GM23338 (cell line): ENCODE measurements around the gene SPI1. TPM values are rescaled to one million over a fixed set of nuclear protein-coding genes. Genes with fewer than 3 reads are reported as not detected.

ENCODE experiments used
- ATAC-seq: fragments of 200-7000 bp; cut with Tn5 transposase; 3 replicates; pipeline ENCODE4 v1.9.1; 2020
- DNase-seq: peaks from one replicate; pipeline ENCODE4 v3.0.0-alpha.2; 2015; ENCODE audit warnings: low spot score
- H2AFZ ChIP-seq: fragments of 200-600 bp; sonication (generic); 2 replicates; pipeline ENCODE4 v1.8.0; 2016; ENCODE audit warnings: antibody characterized with exemption, mild to moderate bottlenecking, moderate library complexity
- H3F3A ChIP-seq: fragments of 200-600 bp; sonication (generic); replicated peaks from 2 replicates; pipeline ENCODE4 v1.8.0; 2017; ENCODE audit warnings: antibody characterized with exemption, mixed run types, low read depth
- H3K27ac ChIP-seq: fragments of 200-600 bp; sonication (generic); 2 replicates; pipeline ENCODE4 v1.6.1; 2016; ENCODE audit warnings: low read depth
- H3K27me3 ChIP-seq: fragments of 200-600 bp; sonication (generic); 2 replicates; pipeline ENCODE4 v1.8.0; 2016; ENCODE audit warnings: mild to moderate bottlenecking, mixed run types, moderate library complexity; ENCODE audit not compliant: insufficient read depth
- H3K36me3 ChIP-seq: fragments of 200-600 bp; sonication (generic); 2 replicates; pipeline ENCODE4 v1.8.0; 2016; ENCODE audit warnings: mild to moderate bottlenecking; ENCODE audit not compliant: insufficient read depth
- H3K4me1 ChIP-seq: fragments of 200-600 bp; sonication (generic); 2 replicates; pipeline ENCODE4 v1.8.0; 2016; ENCODE audit warnings: mild to moderate bottlenecking, moderate library complexity; ENCODE audit not compliant: insufficient read depth
- H3K4me2 ChIP-seq: fragments of 200-600 bp; sonication (generic); 2 replicates; pipeline ENCODE4 v1.7.1; 2017; ENCODE audit warnings: mixed run types
- H3K4me3 ChIP-seq: fragments of 200-600 bp; sonication (generic); 2 replicates; pipeline ENCODE4 v1.6.1; 2016; ENCODE audit warnings: mixed run types
- H3K79me2 ChIP-seq: fragments of 200-600 bp; sonication (generic); replicated peaks from 2 replicates; pipeline ENCODE4 v1.8.0; 2017; ENCODE audit warnings: mild to moderate bottlenecking; ENCODE audit not compliant: insufficient read depth
- H3K9me2 ChIP-seq: fragments of 200-600 bp; sonication (generic); 2 replicates; pipeline ENCODE4 v1.8.0; 2017; ENCODE audit not compliant: insufficient read depth
- H4K20me1 ChIP-seq: fragments of 200-600 bp; sonication (generic); replicated peaks from 2 replicates; pipeline ENCODE4 v1.8.0; 2017; ENCODE audit warnings: mild to moderate bottlenecking; ENCODE audit not compliant: insufficient read depth
- H3K27ac Mint-ChIP-seq: 2 replicates; pipeline ENCODE4 v1.8.0; 2020; ENCODE audit warnings: inconsistent platforms, mild to moderate bottlenecking, moderate library complexity, mixed read lengths
- H3K27me3 Mint-ChIP-seq: 3 replicates; pipeline ENCODE4 v1.8.0; 2022; ENCODE audit warnings: low read depth, mild to moderate bottlenecking, moderate library complexity, mixed read lengths, inconsistent platforms; ENCODE audit not compliant: insufficient read depth, poor library complexity
- H3K36me3 Mint-ChIP-seq: 3 replicates; pipeline ENCODE4 v1.8.0; 2021; ENCODE audit warnings: low read depth, mild to moderate bottlenecking, inconsistent platforms, moderate library complexity, mixed read lengths
- H3K4me1 Mint-ChIP-seq: 3 replicates; pipeline ENCODE4 v1.8.0; 2020; ENCODE audit warnings: mild to moderate bottlenecking, inconsistent platforms, mixed read lengths
- H3K4me3 Mint-ChIP-seq: 3 replicates; pipeline ENCODE4 v1.8.0; 2021; ENCODE audit warnings: moderate library complexity, mild to moderate bottlenecking, inconsistent platforms, mixed read lengths
- H3K9me3 Mint-ChIP-seq: 3 replicates; pipeline ENCODE4 v1.8.0; 2020; ENCODE audit warnings: moderate library complexity, mild to moderate bottlenecking, inconsistent platforms, mixed read lengths
- CREB1 ChIP-seq: fragments of 250-450 bp; sonication (Bioruptor Pico); IDR thresholded peaks from 2 replicates; pipeline ENCODE4 v1.5.0; 2020; ENCODE audit warnings: low read depth, mild to moderate bottlenecking, moderate library complexity
- EZH2 ChIP-seq: fragments of 200-600 bp; sonication (generic); IDR thresholded peaks from one replicate; pipeline ENCODE4 v1.8.0; 2017; ENCODE audit warnings: antibody characterized with exemption, mild to moderate bottlenecking, low read depth; ENCODE audit not compliant: unreplicated experiment
- EZH2phosphoT487 ChIP-seq: fragments of 200-600 bp; sonication (generic); IDR thresholded peaks from one replicate; pipeline ENCODE4 v1.8.1; 2018; ENCODE audit warnings: antibody characterized with exemption; ENCODE audit not compliant: unreplicated experiment
- JUNB ChIP-seq: IDR thresholded peaks from one replicate; pipeline ENCODE4 v1.6.1; 2016; ENCODE audit warnings: antibody characterized with exemption; ENCODE audit not compliant: unreplicated experiment
- NANOG ChIP-seq: IDR thresholded peaks from 2 replicates; pipeline ENCODE4 v1.6.1; 2016; ENCODE audit warnings: antibody characterized with exemption, borderline replicate concordance
- POLR2AphosphoS5 ChIP-seq: IDR thresholded peaks from 2 replicates; pipeline ENCODE4 v1.6.1; 2016; ENCODE audit warnings: antibody characterized with exemption, low read depth
- STAT1 ChIP-seq: IDR thresholded peaks from one replicate; pipeline ENCODE4 v1.6.1; 2016; ENCODE audit warnings: antibody characterized with exemption; ENCODE audit not compliant: unreplicated experiment
- ZNF114 ChIP-seq: fragments of 250-450 bp; sonication (Bioruptor Pico); IDR thresholded peaks from 2 replicates; pipeline ENCODE4 v1.5.0; 2020; ENCODE audit warnings: mild to moderate bottlenecking, moderate library complexity
- ZNF331 ChIP-seq: fragments of 250-450 bp; sonication (Bioruptor Pico); IDR thresholded peaks from 2 replicates; pipeline ENCODE4 v1.5.0; 2020; ENCODE audit warnings: low read depth, mild to moderate bottlenecking, moderate library complexity
- polyA plus RNA-seq: library from polyadenylated mRNA; unstranded; fragments of >200 nt; fragmentation: Nextera tagmentation; extraction: Ambion mirVana; gene quantifications from 2 replicates; pipeline ENCODE4 v1.2.1, GENCODE V29; 2016
- total RNA-seq: library from RNA; depleted of rRNA; stranded (reverse); fragments of >200 nt; shearing (Covaris generic); gene quantifications from 2 replicates; pipeline ENCODE4 v1.2.3, GENCODE V29; 2014
- TF ChIP-seq, protein P1 (sequence below): fragments of 250-450 bp; sonication (Bioruptor Pico); IDR thresholded peaks from 2 replicates; pipeline ENCODE4 v1.5.0; 2020; ENCODE audit warnings: mild to moderate bottlenecking, moderate library complexity
- TF ChIP-seq, protein P2 (sequence below): IDR thresholded peaks from one replicate; pipeline ENCODE4 v1.6.1; 2018; ENCODE audit warnings: antibody characterized with exemption; ENCODE audit not compliant: unreplicated experiment
- TF ChIP-seq, protein P3 (sequence below), 2 experiments: fragments of 200-600 bp in 1 of 2; sonication (generic) in 1 of 2; conservative IDR thresholded peaks; 2 replicates each; pipeline versions ENCODE4 v1.5.1 to v1.6.1; 2016 to 2017; ENCODE audit warnings: antibody characterized with exemption in 2 of 2, low read depth in 2 of 2, mild to moderate bottlenecking in 2 of 2, moderate library complexity in 1 of 2

SPI1 gene
- total and polyA plus RNA-seq, 2 experiments from 2014 or later: 0.23 TPM; not detected in 1

DNA sequence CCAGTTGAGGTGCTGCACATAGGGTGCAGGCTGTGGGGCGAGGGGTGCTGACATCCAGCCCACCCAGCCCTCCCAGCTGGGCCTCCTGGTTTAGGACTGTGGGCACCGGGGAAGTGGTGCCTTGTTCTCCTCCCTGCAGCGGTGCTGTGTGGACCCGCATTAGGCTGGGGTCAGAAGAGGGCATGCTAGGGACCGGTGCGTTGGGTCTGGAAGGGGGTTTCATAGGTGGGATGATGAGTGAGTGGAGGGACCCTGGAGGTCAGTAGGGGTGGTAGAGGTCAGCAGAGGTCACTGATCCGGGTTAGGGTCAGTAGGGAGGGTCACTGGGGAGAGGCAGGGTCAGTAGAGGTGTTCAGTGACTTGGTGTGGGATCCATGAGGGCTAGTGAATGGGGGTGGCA lies 19.2 kb downstream of the SPI1 start:
- no peaks in the 10 kb centered on the region for H3K36me3 ChIP-seq
- no peak for TF ChIP-seq EZH2
- no peak overlapping the region for H3K27ac ChIP-seq
- H3K36me3 Mint-ChIP-seq: no peaks in the 10 kb centered on the region; the same call in 2 of the 3 replicates
- H3F3A ChIP-seq: peaks cover 20% of the 10 kb centered on the region
- H3K9me2 ChIP-seq: no peaks in the 10 kb centered on the region
- no peaks in the 10 kb centered on the region for H3K27me3 ChIP-seq
- H3K4me1 ChIP-seq: peaks cover 5% of the 10 kb centered on the region; the same call in 1 of the 2 replicates
- peaks cover 4% of the 10 kb centered on the region; the same call in 1 of the 3 replicates for H3K4me1 Mint-ChIP-seq
- no peak overlapping the region for H3K4me2 ChIP-seq
- H2AFZ ChIP-seq: no peak overlapping the region
- H3K4me3 Mint-ChIP-seq: no peak overlapping the region
- H4K20me1 ChIP-seq: no peaks in the 10 kb centered on the region
- no peak for DNase-seq
- H3K9me3 Mint-ChIP-seq: no peaks in the 10 kb centered on the region
- no peaks in the 10 kb centered on the region for H3K79me2 ChIP-seq
- peaks cover 9% of the 10 kb centered on the region for H3K27me3 Mint-ChIP-seq
- no peak overlapping the region for H3K4me3 ChIP-seq
- H3K27ac Mint-ChIP-seq: no peak overlapping the region
- no peak for ATAC-seq

DNA sequence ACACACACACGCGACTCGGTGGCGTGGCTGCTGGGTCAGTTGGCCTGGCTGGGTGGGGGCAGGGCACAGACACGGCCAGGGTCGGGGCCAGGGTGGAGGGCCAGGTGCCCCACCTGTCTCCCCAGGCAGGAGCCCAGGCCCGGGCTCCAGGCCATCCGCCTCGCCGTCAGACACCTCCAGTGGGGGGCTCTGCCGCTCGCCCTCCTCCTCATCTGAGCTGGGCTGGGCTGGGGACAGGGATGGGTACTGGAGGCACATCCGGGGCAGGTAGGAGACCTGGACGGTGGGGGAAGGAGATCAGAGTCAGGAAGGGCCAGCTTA lies 19.7 kb downstream of the SPI1 start:
- no peaks in the 10 kb centered on the region; the same call in 2 of the 3 replicates for H3K36me3 Mint-ChIP-seq
- no peak overlapping the region for H3K27ac ChIP-seq
- no peaks in the 10 kb centered on the region for H3K36me3 ChIP-seq
- H2AFZ ChIP-seq: no peak overlapping the region
- H4K20me1 ChIP-seq: no peaks in the 10 kb centered on the region
- no peaks in the 10 kb centered on the region for H3K79me2 ChIP-seq
- no peak overlapping the region for H3K4me3 Mint-ChIP-seq
- H3K27ac Mint-ChIP-seq: no peak overlapping the region
- peaks cover 20% of the 10 kb centered on the region for H3F3A ChIP-seq
- no peaks in the 10 kb centered on the region for H3K9me3 Mint-ChIP-seq
- no peak for ATAC-seq
- peaks cover 9% of the 10 kb centered on the region for H3K27me3 Mint-ChIP-seq
- H3K27me3 ChIP-seq: no peaks in the 10 kb centered on the region
- peaks cover 7% of the 10 kb centered on the region; the same call in 1 of the 2 replicates for H3K4me1 ChIP-seq
- no peak overlapping the region for H3K4me2 ChIP-seq
- DNase-seq: no peak
- no peaks in the 10 kb centered on the region for H3K9me2 ChIP-seq
- no peak overlapping the region for H3K4me3 ChIP-seq
- H3K4me1 Mint-ChIP-seq: peaks cover 4% of the 10 kb centered on the region; the same call in 1 of the 3 replicates
- TF ChIP-seq ZNF331 (CRISPR knock-in tag): no peak
- TF ChIP-seq, protein P1, sequence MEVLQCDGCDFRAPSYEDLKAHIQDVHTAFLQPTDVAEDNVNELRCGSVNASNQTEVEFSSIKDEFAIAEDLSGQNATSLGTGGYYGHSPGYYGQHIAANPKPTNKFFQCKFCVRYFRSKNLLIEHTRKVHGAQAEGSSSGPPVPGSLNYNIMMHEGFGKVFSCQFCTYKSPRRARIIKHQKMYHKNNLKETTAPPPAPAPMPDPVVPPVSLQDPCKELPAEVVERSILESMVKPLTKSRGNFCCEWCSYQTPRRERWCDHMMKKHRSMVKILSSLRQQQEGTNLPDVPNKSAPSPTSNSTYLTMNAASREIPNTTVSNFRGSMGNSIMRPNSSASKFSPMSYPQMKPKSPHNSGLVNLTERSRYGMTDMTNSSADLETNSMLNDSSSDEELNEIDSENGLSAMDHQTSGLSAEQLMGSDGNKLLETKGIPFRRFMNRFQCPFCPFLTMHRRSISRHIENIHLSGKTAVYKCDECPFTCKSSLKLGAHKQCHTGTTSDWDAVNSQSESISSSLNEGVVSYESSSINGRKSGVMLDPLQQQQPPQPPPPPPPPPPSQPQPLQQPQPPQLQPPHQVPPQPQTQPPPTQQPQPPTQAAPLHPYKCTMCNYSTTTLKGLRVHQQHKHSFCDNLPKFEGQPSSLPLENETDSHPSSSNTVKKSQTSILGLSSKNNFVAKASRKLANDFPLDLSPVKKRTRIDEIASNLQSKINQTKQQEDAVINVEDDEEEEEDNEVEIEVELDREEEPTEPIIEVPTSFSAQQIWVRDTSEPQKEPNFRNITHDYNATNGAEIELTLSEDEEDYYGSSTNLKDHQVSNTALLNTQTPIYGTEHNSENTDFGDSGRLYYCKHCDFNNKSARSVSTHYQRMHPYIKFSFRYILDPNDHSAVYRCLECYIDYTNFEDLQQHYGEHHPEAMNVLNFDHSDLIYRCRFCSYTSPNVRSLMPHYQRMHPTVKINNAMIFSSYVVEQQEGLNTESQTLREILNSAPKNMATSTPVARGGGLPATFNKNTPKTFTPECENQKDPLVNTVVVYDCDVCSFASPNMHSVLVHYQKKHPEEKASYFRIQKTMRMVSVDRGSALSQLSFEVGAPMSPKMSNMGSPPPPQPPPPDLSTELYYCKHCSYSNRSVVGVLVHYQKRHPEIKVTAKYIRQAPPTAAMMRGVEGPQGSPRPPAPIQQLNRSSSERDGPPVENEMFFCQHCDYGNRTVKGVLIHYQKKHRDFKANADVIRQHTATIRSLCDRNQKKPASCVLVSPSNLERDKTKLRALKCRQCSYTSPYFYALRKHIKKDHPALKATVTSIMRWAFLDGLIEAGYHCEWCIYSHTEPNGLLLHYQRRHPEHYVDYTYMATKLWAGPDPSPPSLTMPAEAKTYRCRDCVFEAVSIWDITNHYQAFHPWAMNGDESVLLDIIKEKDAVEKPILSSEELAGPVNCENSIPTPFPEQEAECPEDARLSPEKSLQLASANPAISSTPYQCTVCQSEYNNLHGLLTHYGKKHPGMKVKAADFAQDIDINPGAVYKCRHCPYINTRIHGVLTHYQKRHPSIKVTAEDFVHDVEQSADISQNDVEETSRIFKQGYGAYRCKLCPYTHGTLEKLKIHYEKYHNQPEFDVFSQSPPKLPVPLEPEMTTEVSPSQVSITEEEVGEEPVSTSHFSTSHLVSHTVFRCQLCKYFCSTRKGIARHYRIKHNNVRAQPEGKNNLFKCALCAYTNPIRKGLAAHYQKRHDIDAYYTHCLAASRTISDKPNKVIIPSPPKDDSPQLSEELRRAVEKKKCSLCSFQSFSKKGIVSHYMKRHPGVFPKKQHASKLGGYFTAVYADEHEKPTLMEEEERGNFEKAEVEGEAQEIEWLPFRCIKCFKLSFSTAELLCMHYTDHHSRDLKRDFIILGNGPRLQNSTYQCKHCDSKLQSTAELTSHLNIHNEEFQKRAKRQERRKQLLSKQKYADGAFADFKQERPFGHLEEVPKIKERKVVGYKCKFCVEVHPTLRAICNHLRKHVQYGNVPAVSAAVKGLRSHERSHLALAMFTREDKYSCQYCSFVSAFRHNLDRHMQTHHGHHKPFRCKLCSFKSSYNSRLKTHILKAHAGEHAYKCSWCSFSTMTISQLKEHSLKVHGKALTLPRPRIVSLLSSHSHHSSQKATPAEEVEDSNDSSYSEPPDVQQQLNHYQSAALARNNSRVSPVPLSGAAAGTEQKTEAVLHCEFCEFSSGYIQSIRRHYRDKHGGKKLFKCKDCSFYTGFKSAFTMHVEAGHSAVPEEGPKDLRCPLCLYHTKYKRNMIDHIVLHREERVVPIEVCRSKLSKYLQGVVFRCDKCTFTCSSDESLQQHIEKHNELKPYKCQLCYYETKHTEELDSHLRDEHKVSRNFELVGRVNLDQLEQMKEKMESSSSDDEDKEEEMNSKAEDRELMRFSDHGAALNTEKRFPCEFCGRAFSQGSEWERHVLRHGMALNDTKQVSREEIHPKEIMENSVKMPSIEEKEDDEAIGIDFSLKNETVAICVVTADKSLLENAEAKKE (CRISPR knock-in tag): no peak
- no peak for TF ChIP-seq EZH2phosphoT487
- TF ChIP-seq JUNB: no peak
- no peak for TF ChIP-seq STAT1
- TF ChIP-seq ZNF114 (CRISPR knock-in tag): no peak
- TF ChIP-seq, protein P2, sequence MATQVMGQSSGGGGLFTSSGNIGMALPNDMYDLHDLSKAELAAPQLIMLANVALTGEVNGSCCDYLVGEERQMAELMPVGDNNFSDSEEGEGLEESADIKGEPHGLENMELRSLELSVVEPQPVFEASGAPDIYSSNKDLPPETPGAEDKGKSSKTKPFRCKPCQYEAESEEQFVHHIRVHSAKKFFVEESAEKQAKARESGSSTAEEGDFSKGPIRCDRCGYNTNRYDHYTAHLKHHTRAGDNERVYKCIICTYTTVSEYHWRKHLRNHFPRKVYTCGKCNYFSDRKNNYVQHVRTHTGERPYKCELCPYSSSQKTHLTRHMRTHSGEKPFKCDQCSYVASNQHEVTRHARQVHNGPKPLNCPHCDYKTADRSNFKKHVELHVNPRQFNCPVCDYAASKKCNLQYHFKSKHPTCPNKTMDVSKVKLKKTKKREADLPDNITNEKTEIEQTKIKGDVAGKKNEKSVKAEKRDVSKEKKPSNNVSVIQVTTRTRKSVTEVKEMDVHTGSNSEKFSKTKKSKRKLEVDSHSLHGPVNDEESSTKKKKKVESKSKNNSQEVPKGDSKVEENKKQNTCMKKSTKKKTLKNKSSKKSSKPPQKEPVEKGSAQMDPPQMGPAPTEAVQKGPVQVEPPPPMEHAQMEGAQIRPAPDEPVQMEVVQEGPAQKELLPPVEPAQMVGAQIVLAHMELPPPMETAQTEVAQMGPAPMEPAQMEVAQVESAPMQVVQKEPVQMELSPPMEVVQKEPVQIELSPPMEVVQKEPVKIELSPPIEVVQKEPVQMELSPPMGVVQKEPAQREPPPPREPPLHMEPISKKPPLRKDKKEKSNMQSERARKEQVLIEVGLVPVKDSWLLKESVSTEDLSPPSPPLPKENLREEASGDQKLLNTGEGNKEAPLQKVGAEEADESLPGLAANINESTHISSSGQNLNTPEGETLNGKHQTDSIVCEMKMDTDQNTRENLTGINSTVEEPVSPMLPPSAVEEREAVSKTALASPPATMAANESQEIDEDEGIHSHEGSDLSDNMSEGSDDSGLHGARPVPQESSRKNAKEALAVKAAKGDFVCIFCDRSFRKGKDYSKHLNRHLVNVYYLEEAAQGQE: no peak
- no peak for TF ChIP-seq NANOG
- TF ChIP-seq, protein P3, sequence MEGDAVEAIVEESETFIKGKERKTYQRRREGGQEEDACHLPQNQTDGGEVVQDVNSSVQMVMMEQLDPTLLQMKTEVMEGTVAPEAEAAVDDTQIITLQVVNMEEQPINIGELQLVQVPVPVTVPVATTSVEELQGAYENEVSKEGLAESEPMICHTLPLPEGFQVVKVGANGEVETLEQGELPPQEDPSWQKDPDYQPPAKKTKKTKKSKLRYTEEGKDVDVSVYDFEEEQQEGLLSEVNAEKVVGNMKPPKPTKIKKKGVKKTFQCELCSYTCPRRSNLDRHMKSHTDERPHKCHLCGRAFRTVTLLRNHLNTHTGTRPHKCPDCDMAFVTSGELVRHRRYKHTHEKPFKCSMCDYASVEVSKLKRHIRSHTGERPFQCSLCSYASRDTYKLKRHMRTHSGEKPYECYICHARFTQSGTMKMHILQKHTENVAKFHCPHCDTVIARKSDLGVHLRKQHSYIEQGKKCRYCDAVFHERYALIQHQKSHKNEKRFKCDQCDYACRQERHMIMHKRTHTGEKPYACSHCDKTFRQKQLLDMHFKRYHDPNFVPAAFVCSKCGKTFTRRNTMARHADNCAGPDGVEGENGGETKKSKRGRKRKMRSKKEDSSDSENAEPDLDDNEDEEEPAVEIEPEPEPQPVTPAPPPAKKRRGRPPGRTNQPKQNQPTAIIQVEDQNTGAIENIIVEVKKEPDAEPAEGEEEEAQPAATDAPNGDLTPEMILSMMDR (conservative IDR thresholded peaks at IDR 0.05; ENCODE audit: low read depth in 2 of 2): no peak
- TF ChIP-seq POLR2AphosphoS5: no peak
- no peak for TF ChIP-seq CREB1 (CRISPR knock-in tag)
- no peak for TF ChIP-seq EZH2
